PC-3 (cell line): ENCODE results near the gene KLHL25. TPM values are rescaled to one million over a fixed set of nuclear protein-coding genes. Genes with fewer than 3 reads are reported as not detected.

ENCODE experiments used
- ATAC-seq: fragments of 200-7000 bp; cut with Tn5 transposase; 2 replicates; pipeline ENCODE4 v1.9.1; 2020; ENCODE audit warnings: mild to moderate bottlenecking, moderate library complexity
- BruUV-seq: library from RNA; stranded (reverse); fragments of 400-500 nt; replicated peaks from 2 replicates; lab custom pipeline; 2021; lab: Mats Ljungman, UMichigan
- CTCF ChIA-PET: fragments of 300-600 bp; sonication (Branson Sonifier 250); formaldehyde crosslinking; loops from one replicate; lab custom pipeline; 2022; ENCODE audit warnings: antibody characterized with exemption; lab: Charles Lee
- POLR2A ChIA-PET: fragments of 300-600 bp; sonication (Branson Sonifier 250); formaldehyde crosslinking; loops from one replicate; lab custom pipeline; 2022; ENCODE audit warnings: antibody characterized with exemption; ENCODE audit not compliant: unreplicated experiment; lab: Charles Lee
- DNase-seq: peaks from one replicate; pipeline ENCODE4 v3.0.0-alpha.2; 2015
- H2AFZ ChIP-seq: fragments of 300-600 bp; sonication (generic); 2 replicates; pipeline ENCODE4 v1.6.0; 2016; ENCODE audit warnings: antibody characterized with exemption, low read length
- H3F3A ChIP-seq: fragments of 300-600 bp; sonication (generic); one replicate; pipeline ENCODE4 v1.6.0; 2017; ENCODE audit warnings: antibody characterized with exemption, low read length, control low read depth, mild to moderate bottlenecking; ENCODE audit not compliant: unreplicated experiment
- H3K27ac ChIP-seq: fragments of 300-600 bp; sonication (generic); 2 replicates; pipeline ENCODE4 v1.5.1; 2016; ENCODE audit warnings: mild to moderate bottlenecking, low read length
- H3K27me3 ChIP-seq: fragments of 300-600 bp; sonication (generic); 2 replicates; pipeline ENCODE4 v1.6.1; 2016; ENCODE audit warnings: low read length, mixed read lengths
- H3K36me3 ChIP-seq: fragments of 300-600 bp; sonication (generic); 2 replicates; pipeline ENCODE4 v1.6.1; 2016; ENCODE audit warnings: low read depth, mixed run types, low read length, mixed read lengths
- H3K4me1 ChIP-seq: fragments of 300-600 bp; sonication (generic); 2 replicates; pipeline ENCODE4 v1.5.1; 2016; ENCODE audit warnings: low read length; ENCODE audit not compliant: insufficient read depth
- H3K4me2 ChIP-seq: fragments of 300-600 bp; sonication (generic); 2 replicates; pipeline ENCODE4 v1.6.0; 2016; ENCODE audit warnings: low read length
- H3K4me3 ChIP-seq: fragments of 300-600 bp; sonication (generic); 2 replicates; pipeline ENCODE4 v1.5.1; 2016; ENCODE audit warnings: mild to moderate bottlenecking, low read length, mixed read lengths
- H3K79me2 ChIP-seq: fragments of 300-600 bp; sonication (generic); 2 replicates; pipeline ENCODE4 v1.6.1; 2017; ENCODE audit warnings: low read length, mixed read lengths
- H3K9ac ChIP-seq: fragments of 300-600 bp; sonication (generic); 2 replicates; pipeline ENCODE4 v1.6.0; 2016; ENCODE audit warnings: mild to moderate bottlenecking, low read length
- H3K9me2 ChIP-seq: fragments of 300-600 bp; sonication (generic); replicated peaks from 2 replicates; pipeline ENCODE4 v1.6.1; 2016; ENCODE audit warnings: mixed run types, low read length, mixed read lengths
- H3K9me3 ChIP-seq: fragments of 300-600 bp; sonication (generic); 2 replicates; pipeline ENCODE4 v1.6.1; 2016; ENCODE audit warnings: low read length, mixed read lengths
- H4K20me1 ChIP-seq: fragments of 300-600 bp; sonication (generic); 2 replicates; pipeline ENCODE4 v1.6.1; 2016; ENCODE audit warnings: low read length, mixed read lengths
- CTCF ChIP-seq: fragments of 300-600 bp; sonication (generic); conservative IDR thresholded peaks from 2 replicates; pipeline ENCODE4 v1.5.1; 2017; ENCODE audit warnings: antibody characterized with exemption, low read depth, mild to moderate bottlenecking, low read length
- EZH2 ChIP-seq: fragments of 300-600 bp; sonication (generic); IDR thresholded peaks from one replicate; pipeline ENCODE4 v1.6.1; 2017; ENCODE audit warnings: antibody characterized with exemption, mild to moderate bottlenecking, low read length; ENCODE audit not compliant: unreplicated experiment
- EZH2phosphoT487 ChIP-seq: fragments of 300-600 bp; sonication (generic); IDR thresholded peaks from 2 replicates; pipeline ENCODE4 v1.6.1; 2018; ENCODE audit warnings: mild to moderate bottlenecking, antibody characterized with exemption, low read length, borderline replicate concordance
- intact Hi-C: fragments of 100-400 bp; cut with micrococcal nuclease; formaldehyde crosslinking; loops from 2 replicates; pipeline ENCODE4 v1.9.0; 2023
- total RNA-seq: library from RNA; depleted of rRNA; stranded (reverse); fragments of >200 nt; gene quantifications from 2 replicates; pipeline ENCODE4 v1.2.3, GENCODE V29; 2014

Gene KLHL25
- total RNA-seq, 1 experiment from 2014 or later, result 7.2 TPM

GRCh38 chr15:85778107-85778776, 16.5 kb downstream of the KLHL25 start:
- Histone ChIP-seq H3K9me3 (no peaks in the 10 kb centered on the region), H3K79me2 (peaks cover 70% of the 10 kb centered on the region), H4K20me1 (no peaks in the 10 kb centered on the region), H3K36me3 (no peaks in the 10 kb centered on the region), H3K4me2 (no peak overlapping the region), H3K27ac (no peak overlapping the region), H3K9ac (no peak overlapping the region), H3K4me1 (no peaks in the 10 kb centered on the region), H3F3A (no peaks in the 10 kb centered on the region), H3K27me3 (no peaks in the 10 kb centered on the region), H2AFZ (no peak overlapping the region), H3K9me2 (no peaks in the 10 kb centered on the region), H3K4me3 (no peak overlapping the region)
- ATAC-seq (no peak), DNase-seq (no peak)
- no peak for TF ChIP-seq EZH2
- no peak for TF ChIP-seq CTCF
- TF ChIP-seq EZH2phosphoT487, result no peak
- intact Hi-C loops, result no loop called here
- BruUV-seq, result no TSS peak
- ChIA-PET POLR2A (no interaction called here), CTCF (no interaction called here)

- no peak for DNase-seq
- Histone ChIP-seq H3K27ac (no peak overlapping the region), H3K9me2 (no peaks in the 10 kb centered on the region), H3F3A (no peaks in the 10 kb centered on the region), H3K79me2 (peaks cover 72% of the 10 kb centered on the region), H3K4me1 (no peaks in the 10 kb centered on the region), H3K4me2 (no peak overlapping the region), H3K9ac (no peak overlapping the region), H3K4me3 (no peak overlapping the region), H3K27me3 (no peaks in the 10 kb centered on the region), H2AFZ (no peak overlapping the region), H4K20me1 (no peaks in the 10 kb centered on the region), H3K36me3 (no peaks in the 10 kb centered on the region), H3K9me3 (no peaks in the 10 kb centered on the region)
- POLR2A ChIA-PET, result no interaction called here
- intact Hi-C loops, result no loop called here
- CTCF ChIA-PET, result no interaction called here
- no TSS peak for BruUV-seq
- TF ChIP-seq EZH2 (no peak), EZH2phosphoT487 (no peak), CTCF (no peak)
- ATAC-seq, result no peak
Observed at GRCh38 chr15:85777250-85778106, 17.2 kb downstream of the KLHL25 start.

- BruUV-seq, result no TSS peak
- no peaks in the 10 kb centered on the region for H3F3A ChIP-seq
- ChIA-PET POLR2A (no interaction called here), CTCF (no interaction called here)
- no peak overlapping the region for H3K4me3 ChIP-seq
- no peaks in the 10 kb centered on the region for H4K20me1 ChIP-seq
- H3K9ac ChIP-seq, result no peak overlapping the region
- H3K9me2 ChIP-seq, result no peaks in the 10 kb centered on the region
- no peaks in the 10 kb centered on the region for H3K36me3 ChIP-seq
- TF ChIP-seq EZH2 (no peak), EZH2phosphoT487 (no peak), CTCF (no peak)
- ATAC-seq, result no peak
- no peak for DNase-seq
- H3K9me3 ChIP-seq, result no peaks in the 10 kb centered on the region
- no peaks in the 10 kb centered on the region for H3K4me1 ChIP-seq
- no peak overlapping the region for H3K4me2 ChIP-seq
- intact Hi-C loops, result no loop called here
- H3K27me3 ChIP-seq, result no peaks in the 10 kb centered on the region
- H3K79me2 ChIP-seq, result peaks cover 57% of the 10 kb centered on the region
- no peak overlapping the region for H3K27ac ChIP-seq
- H2AFZ ChIP-seq, result no peak overlapping the region
Observed at GRCh38 chr15:85773970-85774369, 20.8 kb downstream of the KLHL25 start.
